Measurements from ENCODE around the gene ZNF804A. TPM values are rescaled to one million over a fixed set of nuclear protein-coding genes. Genes with fewer than 3 reads are reported as not detected.

ZNF804A gene
- polyA plus RNA-seq, 3 donors, result 0.83 to 3.7 (median 1.8) TPM

GRCh38 chr2:184685999-184686841 is 87.9 kb downstream of the ZNF804A start:
- no peaks in the 10 kb centered on the region for H3K4me1 ChIP-seq (ENCODE audit: control insufficient read depth in 1 of 2, insufficient read depth in 2 of 2, low read length in 2 of 2)
- Mint-ChIP-seq H3K9me3 (peaks cover 0 to 14% (median 1%) of the 10 kb centered on the region in 7 donors), H3K36me3 (no peaks in the 10 kb centered on the region), H3K27me3 (ENCODE audit: low read depth in 3 of 3) (peaks cover 0 to 3% (median 0%) of the 10 kb centered on the region in 3 donors), H3K4me3 (no peak overlapping the region), H3K27ac (no peak overlapping the region), H3K4me1 (no peaks in the 10 kb centered on the region)
- no peaks in the 10 kb centered on the region for H3K27me3 ChIP-seq (ENCODE audit: control insufficient read depth in 2 of 2, insufficient read depth in 2 of 2, low read length in 2 of 2)
- no peak overlapping the region for H3K27ac ChIP-seq (ENCODE audit: low read depth in 1 of 2, low read length in 2 of 2)
- WGBS (ENCODE audit: insufficient coverage), result 100% methylated on average over 5 of the region's 6 CpGs
- no peaks in the 10 kb centered on the region for H4K20me1 ChIP-seq (ENCODE audit: insufficient read depth, low read length)
- intact Hi-C loops (cut with micrococcal nuclease), result no loop called here
- H3K4me3 ChIP-seq (replicated peaks in 1 of 3; ENCODE audit: low read depth in 2 of 3, low read length in 3 of 3), result no peak overlapping the region
- H3K9me3 ChIP-seq (replicated peaks in 1 of 2; ENCODE audit: control insufficient read depth in 1 of 2, insufficient read depth in 1 of 2, low read length in 2 of 2), result no peaks in the 10 kb centered on the region
- H3K36me3 ChIP-seq (replicated peaks in 1 of 2; ENCODE audit: control insufficient read depth in 1 of 2, insufficient read depth in 2 of 2, low read length in 2 of 2), result no peaks in the 10 kb centered on the region
- H2AFZ ChIP-seq (ENCODE audit: insufficient read depth, low read depth, low read length, poor library complexity, severe bottlenecking), result no peak overlapping the region
- H3K9ac ChIP-seq (ENCODE audit: insufficient read depth, low read length, poor library complexity, severe bottlenecking), result no peak overlapping the region
- no peak for TF ChIP-seq CTCF (IDR thresholded peaks at IDR 0.05)
- H3K79me2 ChIP-seq (ENCODE audit: insufficient read depth, low read length), result no peaks in the 10 kb centered on the region
- DNase-seq, result no peak
- no peak overlapping the region for H3K4me2 ChIP-seq (replicated peaks; ENCODE audit: extremely low read depth, low read length, poor library complexity, severe bottlenecking)

DNA sequence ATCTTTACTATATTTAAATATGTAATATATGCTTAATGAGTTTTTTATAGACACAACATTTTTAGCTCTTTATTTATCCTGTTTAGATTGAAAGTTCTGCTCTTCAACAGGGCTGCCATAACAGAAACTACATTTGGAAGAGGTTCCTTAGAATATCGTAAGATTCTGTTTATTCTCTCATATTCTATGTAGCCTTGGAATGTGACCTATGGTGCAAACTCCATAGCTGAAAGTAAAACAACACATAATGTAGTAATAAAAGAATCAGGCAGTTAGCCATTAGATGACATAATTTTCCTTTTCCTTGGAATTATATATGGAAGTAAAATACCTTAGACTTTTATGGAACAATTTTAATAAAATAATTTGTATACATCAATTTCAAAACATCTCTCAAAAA is 91.3 kb downstream of the ZNF804A start:
- no CpG with 5 or more reads among the region's 1 CpG for WGBS (ENCODE audit: insufficient coverage)
- Histone ChIP-seq H3K9me3 (replicated peaks in 1 of 2; ENCODE audit: control insufficient read depth in 1 of 2, insufficient read depth in 1 of 2, low read length in 2 of 2) (no peaks in the 10 kb centered on the region), H3K4me3 (replicated peaks in 1 of 3; ENCODE audit: low read depth in 2 of 3, low read length in 3 of 3) (no peak overlapping the region), H3K27me3 (ENCODE audit: control insufficient read depth in 2 of 2, insufficient read depth in 2 of 2, low read length in 2 of 2) (no peaks in the 10 kb centered on the region), H3K4me2 (replicated peaks; ENCODE audit: extremely low read depth, low read length, poor library complexity, severe bottlenecking) (no peak overlapping the region), H3K79me2 (ENCODE audit: insufficient read depth, low read length) (no peaks in the 10 kb centered on the region), H3K9ac (ENCODE audit: insufficient read depth, low read length, poor library complexity, severe bottlenecking) (no peak overlapping the region), H3K27ac (ENCODE audit: low read depth in 1 of 2, low read length in 2 of 2) (no peak overlapping the region), H3K36me3 (replicated peaks in 1 of 2; ENCODE audit: control insufficient read depth in 1 of 2, insufficient read depth in 2 of 2, low read length in 2 of 2) (no peaks in the 10 kb centered on the region), H4K20me1 (ENCODE audit: insufficient read depth, low read length) (no peaks in the 10 kb centered on the region), H3K4me1 (ENCODE audit: control insufficient read depth in 1 of 2, insufficient read depth in 2 of 2, low read length in 2 of 2) (no peaks in the 10 kb centered on the region), H2AFZ (ENCODE audit: insufficient read depth, low read depth, low read length, poor library complexity, severe bottlenecking) (no peak overlapping the region)
- Mint-ChIP-seq H3K27ac (no peak overlapping the region), H3K27me3 (ENCODE audit: low read depth in 3 of 3) (peaks cover 0 to 3% (median 0%) of the 10 kb centered on the region in 3 donors), H3K9me3 (peaks cover 0 to 7% (median 0%) of the 10 kb centered on the region in 7 donors), H3K4me1 (peaks cover under 1% of the 10 kb centered on the region), H3K4me3 (no peak overlapping the region), H3K36me3 (no peaks in the 10 kb centered on the region)
- DNase-seq, result no peak
- intact Hi-C loops (cut with micrococcal nuclease), result no loop called here
- TF ChIP-seq CTCF (IDR thresholded peaks at IDR 0.05), result no peak

Measured in CD14-positive monocyte (primary cell).